Epithelial cell of esophagus (primary cell): ENCODE results near the gene BEGAIN.
A peak's percentile ranks its signal among the peaks of the same experiment; 100 is the strongest.

Source experiments
- DNase-seq: peaks from one replicate; pipeline ENCODE4 v3.0.0; 2010; ENCODE audit warnings: low read depth
- H3K4me3 ChIP-seq: 2 replicates; pipeline ENCODE4 v1.5.1; 2011; ENCODE audit warnings: mild to moderate bottlenecking, low read length, control low read depth
- CTCF ChIP-seq: IDR thresholded peaks from 2 replicates; pipeline ENCODE4 v1.5.1; 2011; ENCODE audit warnings: low read depth, mild to moderate bottlenecking, low read length, control low read depth, inconsistent platforms; ENCODE audit not compliant: insufficient read depth; ENCODE audit errors: missing control alignments

Gene BEGAIN

DNA sequence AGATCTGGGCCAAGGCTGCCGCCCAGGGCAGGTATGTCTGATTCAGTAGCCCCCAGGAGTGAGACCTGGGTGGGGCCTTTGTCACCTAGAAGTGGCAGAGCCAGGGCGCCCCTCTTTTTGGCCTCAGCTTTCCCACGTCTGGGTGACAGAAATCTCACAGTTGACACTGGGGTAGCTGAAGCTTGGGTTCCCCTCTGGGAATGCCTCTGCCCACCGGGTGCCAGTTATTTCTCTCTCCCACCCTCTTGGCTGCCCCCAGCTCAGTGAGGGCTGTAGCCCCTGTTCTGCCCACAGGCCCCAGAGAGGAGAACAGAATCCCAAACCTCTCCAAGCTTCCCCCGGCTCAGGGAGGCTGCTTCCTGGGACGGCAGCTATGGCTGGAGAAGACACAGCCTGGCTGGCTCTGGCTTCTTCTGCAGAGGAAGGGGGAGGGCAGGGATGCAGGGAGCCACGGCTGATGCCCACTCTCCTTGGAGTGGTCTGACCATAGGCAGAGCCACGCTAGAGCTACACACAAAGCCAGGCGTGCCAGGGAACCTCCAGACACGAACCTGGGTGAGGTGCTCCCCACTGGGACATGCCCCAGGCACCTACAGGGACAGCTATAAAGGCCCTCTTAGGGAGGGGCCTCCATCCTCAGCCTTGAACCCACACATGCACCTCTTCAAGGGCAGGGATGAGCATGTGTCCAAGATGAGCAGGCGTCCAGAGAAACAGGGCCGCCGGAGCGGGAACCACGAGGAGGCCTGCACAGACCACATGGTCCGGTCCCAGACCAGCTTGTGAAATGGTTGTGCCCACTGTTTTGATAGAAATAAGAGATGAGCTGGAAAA, 51.7 kb downstream of the BEGAIN start:
- DNase-seq: no peak
- no peak overlapping the region for H3K4me3 ChIP-seq

GRCh38 chr14:100534528-100535286, 52.5 kb downstream of the BEGAIN start:
- H3K4me3 ChIP-seq: no peak overlapping the region
- TF ChIP-seq CTCF: no peak
- DNase-seq: no peak

More for the DNA sequence above, 51.7 kb downstream of the BEGAIN start:
- TF ChIP-seq CTCF: no peak

DNA sequence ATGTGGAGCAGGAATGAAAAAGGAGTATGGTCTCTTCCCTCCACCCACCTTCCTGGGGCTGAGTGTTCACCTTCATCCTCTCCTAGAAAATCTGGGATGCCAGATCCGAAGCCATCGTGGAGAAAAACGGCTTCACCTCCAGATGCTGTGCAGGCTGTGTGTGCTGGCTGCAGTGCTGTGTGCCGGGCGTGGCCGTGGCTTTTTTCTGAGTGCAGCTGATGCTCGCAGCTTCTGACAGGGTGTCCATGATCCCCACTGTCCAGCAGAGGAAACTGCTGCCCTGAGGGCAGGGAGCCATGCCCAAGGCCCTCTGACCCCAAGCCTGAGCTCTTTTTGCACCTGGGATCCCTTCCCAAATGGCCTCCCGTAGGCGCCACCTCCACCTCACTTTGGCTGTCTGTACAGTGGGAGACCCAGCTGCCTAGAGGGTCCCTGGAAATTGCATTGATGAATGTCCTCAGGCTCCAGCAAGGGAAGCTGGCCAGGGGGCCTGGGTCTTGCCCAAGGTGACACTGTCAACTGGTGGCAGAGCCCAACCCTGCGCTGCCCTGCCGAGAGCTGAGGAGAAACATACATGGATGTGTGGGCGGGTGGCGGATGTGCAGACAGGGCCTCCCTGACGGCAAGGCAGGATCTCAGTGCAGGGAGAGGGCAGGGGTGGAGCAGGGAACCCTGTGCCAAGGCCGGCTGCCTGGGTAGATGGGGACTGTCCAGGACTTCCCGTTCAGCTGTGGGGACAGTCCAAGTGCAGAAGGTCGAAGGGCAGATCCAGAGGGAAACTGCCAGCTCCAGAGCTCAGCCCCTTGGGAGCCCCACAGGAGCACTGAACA, 53.3 kb downstream of the BEGAIN start:
- H3K4me3 ChIP-seq: no peak overlapping the region
- no peak for DNase-seq
- no peak for TF ChIP-seq CTCF

DNA sequence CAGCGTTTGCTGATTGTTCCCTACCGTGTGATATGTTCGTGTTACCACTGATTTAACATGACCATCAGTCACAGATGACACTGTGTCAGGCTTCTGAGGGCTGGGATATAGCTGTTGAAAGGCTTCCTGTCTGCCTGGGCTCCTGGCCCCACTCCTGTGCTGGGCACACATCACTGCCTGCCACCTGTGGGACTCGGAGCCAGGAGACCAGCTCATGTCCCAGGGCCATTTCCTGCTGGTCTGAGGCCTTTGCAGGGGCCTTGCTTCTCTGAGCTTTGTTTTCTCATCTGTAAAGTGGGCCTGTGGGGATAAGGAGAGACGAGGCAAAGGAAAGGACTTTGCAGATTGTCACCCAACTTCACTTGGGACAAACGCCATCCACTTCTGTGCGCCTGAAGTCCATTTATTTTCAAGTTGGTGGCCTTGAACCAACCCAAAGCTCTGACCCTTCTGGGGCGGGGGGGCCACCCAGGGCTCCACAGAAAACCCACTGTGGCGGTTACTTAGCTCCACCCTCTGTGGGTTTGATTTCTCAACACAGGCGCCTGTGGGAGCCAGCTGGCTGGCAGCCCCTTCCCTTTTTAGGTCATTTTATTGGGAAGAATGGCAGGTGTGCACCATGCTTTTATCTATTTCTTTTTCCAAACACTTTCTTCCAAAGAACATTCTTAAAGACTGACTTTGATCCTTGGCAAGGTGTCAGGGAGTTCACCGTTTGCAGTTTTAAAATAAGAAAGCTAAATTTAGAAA, 54.1 kb downstream of the BEGAIN start:
- no peak for TF ChIP-seq CTCF
- no peak overlapping the region for H3K4me3 ChIP-seq
- no peak for DNase-seq

GRCh38 chr14:100532154-100532861, 54.9 kb downstream of the BEGAIN start:
- DNase-seq: peak; percentile 35
- TF ChIP-seq CTCF: no peak
- no peak overlapping the region for H3K4me3 ChIP-seq
